ENCODE measurements around the gene PWP2.
"Not testable (repeated sequence)": the region's sequence is repeated elsewhere in the genome, so short reads cannot be mapped to it uniquely, and the experiment has no call there.

GRCh38 chr21:44143380-44143779, 36.2 kb downstream of the PWP2 start:
- TF ChIP-seq CTCF (IDR thresholded peaks at IDR 0.05; ENCODE audit: low read depth, low read length); EZH2phosphoT487 (IDR thresholded peaks at IDR 0.05; ENCODE audit: low read depth): not testable (repeated sequence)
